ENCODE measurements around the gene LYSMD2.

The LYSMD2 gene

DNA sequence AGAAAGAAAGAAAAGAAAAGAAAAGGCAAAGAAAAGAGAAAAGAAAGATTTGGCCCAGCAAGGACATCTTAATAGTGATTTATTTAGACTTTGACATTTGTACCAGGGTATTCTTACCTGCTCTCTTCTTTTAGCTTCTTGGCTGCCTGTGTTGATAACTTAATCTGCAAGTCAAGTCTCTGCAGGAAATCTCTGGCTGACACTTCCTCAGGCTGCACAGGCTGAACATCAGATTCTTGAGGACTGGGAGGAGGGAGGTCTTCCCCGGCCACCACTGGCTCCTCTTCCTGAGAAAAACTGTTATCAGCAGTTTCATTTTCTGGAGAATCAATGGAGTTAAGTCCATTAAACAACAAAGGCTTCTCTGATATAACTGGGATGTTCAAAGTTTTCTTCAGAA is 12.8 kb downstream of the LYSMD2 start:
- Histone ChIP-seq H3K36me3 (ENCODE audit: control insufficient read depth, low read length) (no peaks in the 10 kb centered on the region), H3K27ac (ENCODE audit: low read depth, low read length) (no peak overlapping the region), H3K79me2 (ENCODE audit: control insufficient read depth, low read length) (no peaks in the 10 kb centered on the region), H3K4me3 (ENCODE audit: low read length) (no peak overlapping the region), H3K9me3 (ENCODE audit: control insufficient read depth, insufficient read depth, low read length) (no peaks in the 10 kb centered on the region), H3K9me2 (replicated peaks; ENCODE audit: control insufficient read depth, low read length) (no peaks in the 10 kb centered on the region), H3K4me2 (ENCODE audit: low read length) (no peak overlapping the region), H3K27me3 (ENCODE audit: control insufficient read depth, low read length) (no peaks in the 10 kb centered on the region), H3K4me1 (ENCODE audit: control insufficient read depth, low read length) (no peaks in the 10 kb centered on the region), H4K20me1 (ENCODE audit: control insufficient read depth, insufficient read depth, low read depth, low read length) (no peaks in the 10 kb centered on the region), H3F3A (ENCODE audit: control insufficient read depth, insufficient read depth) (no peaks in the 10 kb centered on the region)
- no peak for TF ChIP-seq EZH2phosphoT487 (IDR thresholded peaks at IDR 0.05; ENCODE audit: borderline replicate concordance, low read length)
- TF ChIP-seq, protein P1, sequence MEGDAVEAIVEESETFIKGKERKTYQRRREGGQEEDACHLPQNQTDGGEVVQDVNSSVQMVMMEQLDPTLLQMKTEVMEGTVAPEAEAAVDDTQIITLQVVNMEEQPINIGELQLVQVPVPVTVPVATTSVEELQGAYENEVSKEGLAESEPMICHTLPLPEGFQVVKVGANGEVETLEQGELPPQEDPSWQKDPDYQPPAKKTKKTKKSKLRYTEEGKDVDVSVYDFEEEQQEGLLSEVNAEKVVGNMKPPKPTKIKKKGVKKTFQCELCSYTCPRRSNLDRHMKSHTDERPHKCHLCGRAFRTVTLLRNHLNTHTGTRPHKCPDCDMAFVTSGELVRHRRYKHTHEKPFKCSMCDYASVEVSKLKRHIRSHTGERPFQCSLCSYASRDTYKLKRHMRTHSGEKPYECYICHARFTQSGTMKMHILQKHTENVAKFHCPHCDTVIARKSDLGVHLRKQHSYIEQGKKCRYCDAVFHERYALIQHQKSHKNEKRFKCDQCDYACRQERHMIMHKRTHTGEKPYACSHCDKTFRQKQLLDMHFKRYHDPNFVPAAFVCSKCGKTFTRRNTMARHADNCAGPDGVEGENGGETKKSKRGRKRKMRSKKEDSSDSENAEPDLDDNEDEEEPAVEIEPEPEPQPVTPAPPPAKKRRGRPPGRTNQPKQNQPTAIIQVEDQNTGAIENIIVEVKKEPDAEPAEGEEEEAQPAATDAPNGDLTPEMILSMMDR (IDR thresholded peaks at IDR 0.05; ENCODE audit: low read depth, low read length, poor library complexity, severe bottlenecking), result no peak

DNA sequence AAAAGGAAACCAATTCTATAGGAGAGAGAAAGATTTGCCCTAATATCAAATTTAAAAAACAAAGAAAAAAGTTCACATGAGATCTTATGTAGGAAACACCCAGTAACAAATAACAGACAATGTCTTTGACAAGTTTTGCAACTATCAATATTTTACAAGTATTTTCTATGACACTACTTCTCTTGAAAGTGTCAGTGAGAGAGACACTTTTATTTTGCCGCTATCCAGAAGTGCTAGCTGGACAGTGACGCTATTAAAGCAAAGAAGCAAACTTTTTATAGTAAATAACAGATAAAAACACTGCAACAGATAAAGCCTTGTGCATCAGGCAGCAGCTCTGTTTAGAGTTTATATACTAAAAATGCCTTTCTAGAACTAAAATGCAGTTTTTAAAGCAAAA is 13.3 kb downstream of the LYSMD2 start:
- no peaks in the 10 kb centered on the region for H3K4me1 ChIP-seq (ENCODE audit: control insufficient read depth, low read length)
- H3K4me3 ChIP-seq (ENCODE audit: low read length), result no peak overlapping the region
- no peak overlapping the region for H3K4me2 ChIP-seq (ENCODE audit: low read length)
- H3F3A ChIP-seq (ENCODE audit: control insufficient read depth, insufficient read depth), result no peaks in the 10 kb centered on the region
- H3K36me3 ChIP-seq (ENCODE audit: control insufficient read depth, low read length), result no peaks in the 10 kb centered on the region
- H3K9me2 ChIP-seq (replicated peaks; ENCODE audit: control insufficient read depth, low read length), result no peaks in the 10 kb centered on the region
- TF ChIP-seq, protein P1 (IDR thresholded peaks at IDR 0.05; ENCODE audit: low read depth, low read length, poor library complexity, severe bottlenecking), result no peak
- no peak for TF ChIP-seq EZH2phosphoT487 (IDR thresholded peaks at IDR 0.05; ENCODE audit: borderline replicate concordance, low read length)
- H3K9me3 ChIP-seq (ENCODE audit: control insufficient read depth, insufficient read depth, low read length), result no peaks in the 10 kb centered on the region
- H3K27me3 ChIP-seq (ENCODE audit: control insufficient read depth, low read length), result no peaks in the 10 kb centered on the region
- no peaks in the 10 kb centered on the region for H3K79me2 ChIP-seq (ENCODE audit: control insufficient read depth, low read length)
- no peak overlapping the region for H3K27ac ChIP-seq (ENCODE audit: low read depth, low read length)
- no peaks in the 10 kb centered on the region for H4K20me1 ChIP-seq (ENCODE audit: control insufficient read depth, insufficient read depth, low read depth, low read length)

- Histone ChIP-seq H3K79me2 (ENCODE audit: control insufficient read depth, low read length) (no peaks in the 10 kb centered on the region), H4K20me1 (ENCODE audit: control insufficient read depth, insufficient read depth, low read depth, low read length) (no peaks in the 10 kb centered on the region), H3K27ac (ENCODE audit: low read depth, low read length) (no peak overlapping the region), H3K27me3 (ENCODE audit: control insufficient read depth, low read length) (no peaks in the 10 kb centered on the region), H3K9me3 (ENCODE audit: control insufficient read depth, insufficient read depth, low read length) (no peaks in the 10 kb centered on the region), H3F3A (ENCODE audit: control insufficient read depth, insufficient read depth) (no peaks in the 10 kb centered on the region), H3K9me2 (replicated peaks; ENCODE audit: control insufficient read depth, low read length) (no peaks in the 10 kb centered on the region), H3K36me3 (ENCODE audit: control insufficient read depth, low read length) (no peaks in the 10 kb centered on the region), H3K4me1 (ENCODE audit: control insufficient read depth, low read length) (no peaks in the 10 kb centered on the region), H3K4me3 (ENCODE audit: low read length) (no peak overlapping the region), H3K4me2 (ENCODE audit: low read length) (no peak overlapping the region)
- TF ChIP-seq, protein P1 (IDR thresholded peaks at IDR 0.05; ENCODE audit: low read depth, low read length, poor library complexity, severe bottlenecking), result no peak
- TF ChIP-seq EZH2phosphoT487 (IDR thresholded peaks at IDR 0.05; ENCODE audit: borderline replicate concordance, low read length), result no peak
Observed at GRCh38 chr15:51721199-51721960, 16.1 kb downstream of the LYSMD2 start.

Measured in DOHH2 (cell line).